ENCODE measurements around the gene COX4I2. TPM values are rescaled to one million over a fixed set of nuclear protein-coding genes. Genes with fewer than 3 reads are reported as not detected.

Gene COX4I2
- total RNA-seq, 4 donors from 2014 or later, result 1.0 to 17.0 (median 1.8) TPM; not detected in 1

GRCh38 chr20:31662372-31662854, 24.7 kb downstream of the COX4I2 start:
- no peak for TF ChIP-seq CTCF (IDR thresholded peaks at IDR 0.05)
- no peak for DNase-seq (ENCODE audit: low spot score)
- no peak for ATAC-seq (ENCODE audit: low FRiP score)

- DNase-seq (ENCODE audit: low spot score) (no peak), ATAC-seq (ENCODE audit: low FRiP score) (no peak)
- TF ChIP-seq CTCF (IDR thresholded peaks at IDR 0.05), result no peak
Observed at GRCh38 chr20:31663524-31663837, 25.8 kb downstream of the COX4I2 start.

- no peak for DNase-seq (ENCODE audit: low spot score)
- no peak for ATAC-seq (ENCODE audit: low FRiP score)
- no peak for TF ChIP-seq CTCF (IDR thresholded peaks at IDR 0.05)
Observed at GRCh38 chr20:31663838-31664695, 26.4 kb downstream of the COX4I2 start.

- no peak for TF ChIP-seq CTCF (IDR thresholded peaks at IDR 0.05)
- DNase-seq (ENCODE audit: low spot score) (no peak), ATAC-seq (ENCODE audit: low FRiP score) (no peak)
Observed at GRCh38 chr20:31664696-31665354, 27.1 kb downstream of the COX4I2 start.

- ATAC-seq (ENCODE audit: low FRiP score) (no peak), DNase-seq (ENCODE audit: low spot score) (no peak)
- TF ChIP-seq CTCF (IDR thresholded peaks at IDR 0.05), result no peak
Observed at GRCh38 chr20:31665753-31666152, 28.0 kb downstream of the COX4I2 start.

GRCh38 chr20:31666258-31667042, 28.7 kb downstream of the COX4I2 start:
- no peak for DNase-seq (ENCODE audit: low spot score)
- TF ChIP-seq CTCF (IDR thresholded peaks at IDR 0.05), result no peak
- peak; percentile 30 for ATAC-seq (ENCODE audit: low FRiP score)

All from omental fat pad (tissue), 4 donors.